ENCODE data around the gene FCHSD1. TPM values are rescaled to one million over a fixed set of nuclear protein-coding genes. Genes with fewer than 3 reads are reported as not detected.

FCHSD1 gene
- total and polyA plus RNA-seq, 4 donors: 12.2 to 23.2 (median 17.7) TPM

DNA sequence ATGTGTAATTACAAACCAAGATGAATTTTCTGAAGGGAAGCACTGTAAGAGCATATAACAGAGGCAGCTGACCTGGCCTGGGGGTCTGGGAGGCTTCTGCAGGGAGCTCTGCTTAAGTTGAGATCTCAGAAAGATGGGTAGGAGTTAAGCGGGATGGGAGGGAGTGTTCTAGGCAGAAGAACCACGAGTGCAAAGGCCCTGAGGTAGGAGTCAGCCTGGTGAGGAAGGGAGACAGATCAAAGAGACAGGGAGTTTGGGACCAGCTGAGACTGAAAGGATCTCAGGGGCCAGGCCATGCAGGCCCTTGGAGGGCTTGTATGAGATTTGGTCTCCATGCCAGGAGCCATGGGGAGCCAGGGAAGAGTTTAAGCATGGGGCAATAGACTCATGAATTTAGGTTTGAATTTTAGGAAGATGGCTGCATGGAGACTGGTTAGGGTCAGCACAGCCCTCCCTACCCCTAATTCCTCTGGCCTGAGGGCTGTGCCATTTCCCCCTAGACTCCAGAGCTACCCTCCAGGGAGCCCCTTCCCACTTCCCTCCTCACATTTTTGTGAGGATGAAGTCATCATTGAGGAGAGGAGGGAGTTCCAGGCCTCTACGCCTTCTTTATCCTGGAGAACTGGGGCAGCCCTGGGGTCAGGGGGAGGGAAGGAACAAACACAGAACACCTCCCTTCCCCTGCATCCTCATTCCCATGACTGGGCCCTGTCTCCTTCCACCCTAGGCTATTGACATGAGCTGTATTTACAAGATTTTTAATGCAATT is 35.6 kb upstream of the FCHSD1 start:
- no peak for ATAC-seq (ENCODE audit: insufficient read depth, low FRiP score)
- Histone ChIP-seq H3K9me3 (ENCODE audit: control insufficient read depth in 4 of 4, insufficient read depth in 3 of 4, low read length in 3 of 4) (peaks cover 0 to 2% (median 0%) of the 10 kb centered on the region in 4 donors), H3K36me3 (ENCODE audit: control insufficient read depth in 4 of 4, insufficient read depth in 4 of 4, low read length in 4 of 4) (no peaks in the 10 kb centered on the region), H3K9ac (ENCODE audit: insufficient read depth in 1 of 2, low read length in 2 of 2) (no peak overlapping the region), H3K27me3 (ENCODE audit: control insufficient read depth in 3 of 3, insufficient read depth in 3 of 3, low read length in 2 of 3) (peaks cover 0 to 10% (median 0%) of the 10 kb centered on the region in 3 donors), H3K27ac (ENCODE audit: low read depth in 1 of 2, low read length in 1 of 2) (no peak overlapping the region), H3K4me3 (no peak overlapping the region), H3K4me1 (ENCODE audit: control insufficient read depth in 5 of 5, insufficient read depth in 5 of 5, low read length in 5 of 5) (peaks cover 0 to 18% (median 7%) of the 10 kb centered on the region in 5 donors)
- TF ChIP-seq, protein P1, sequence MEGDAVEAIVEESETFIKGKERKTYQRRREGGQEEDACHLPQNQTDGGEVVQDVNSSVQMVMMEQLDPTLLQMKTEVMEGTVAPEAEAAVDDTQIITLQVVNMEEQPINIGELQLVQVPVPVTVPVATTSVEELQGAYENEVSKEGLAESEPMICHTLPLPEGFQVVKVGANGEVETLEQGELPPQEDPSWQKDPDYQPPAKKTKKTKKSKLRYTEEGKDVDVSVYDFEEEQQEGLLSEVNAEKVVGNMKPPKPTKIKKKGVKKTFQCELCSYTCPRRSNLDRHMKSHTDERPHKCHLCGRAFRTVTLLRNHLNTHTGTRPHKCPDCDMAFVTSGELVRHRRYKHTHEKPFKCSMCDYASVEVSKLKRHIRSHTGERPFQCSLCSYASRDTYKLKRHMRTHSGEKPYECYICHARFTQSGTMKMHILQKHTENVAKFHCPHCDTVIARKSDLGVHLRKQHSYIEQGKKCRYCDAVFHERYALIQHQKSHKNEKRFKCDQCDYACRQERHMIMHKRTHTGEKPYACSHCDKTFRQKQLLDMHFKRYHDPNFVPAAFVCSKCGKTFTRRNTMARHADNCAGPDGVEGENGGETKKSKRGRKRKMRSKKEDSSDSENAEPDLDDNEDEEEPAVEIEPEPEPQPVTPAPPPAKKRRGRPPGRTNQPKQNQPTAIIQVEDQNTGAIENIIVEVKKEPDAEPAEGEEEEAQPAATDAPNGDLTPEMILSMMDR (IDR thresholded peaks at IDR 0.05; ENCODE audit: control extremely low read depth, extremely low read depth): no peak
- 77 to 87% methylated on average over 3 of the region's 3 CpGs for WGBS, 2 donors
- no peak for DNase-seq

DNA sequence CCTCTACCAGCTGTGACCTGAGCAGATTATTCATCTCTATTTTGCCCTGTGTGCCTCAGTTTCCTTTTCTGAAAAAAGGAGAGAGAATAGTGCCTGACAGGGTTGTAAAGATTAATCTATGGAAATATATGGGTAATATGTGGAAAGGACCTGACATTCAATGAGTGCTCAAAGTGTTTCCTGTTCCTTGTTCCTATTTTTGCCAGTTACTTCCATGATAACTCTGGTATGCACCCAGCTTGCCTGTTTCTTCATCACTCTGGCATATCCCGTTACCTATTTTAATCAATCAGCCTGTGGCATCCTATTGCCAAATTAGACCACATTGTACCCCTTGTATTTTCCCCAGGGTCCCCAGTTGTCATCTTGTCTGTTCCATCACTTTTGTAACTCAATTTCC is 34.4 kb upstream of the FCHSD1 start:
- H3K27me3 ChIP-seq (ENCODE audit: control insufficient read depth in 3 of 3, insufficient read depth in 3 of 3, low read length in 2 of 3): peaks cover 0 to 4% (median 0%) of the 10 kb centered on the region in 3 donors
- no peak overlapping the region for H3K9ac ChIP-seq (ENCODE audit: insufficient read depth in 1 of 2, low read length in 2 of 2)
- H3K4me1 ChIP-seq (ENCODE audit: control insufficient read depth in 5 of 5, insufficient read depth in 5 of 5, low read length in 5 of 5): peaks cover 0 to 28% (median 17%) of the 10 kb centered on the region in 5 donors
- WGBS, 2 donors: 38 to 65% methylated on average over 1 of the region's 1 CpG
- H3K27ac ChIP-seq (ENCODE audit: low read depth in 1 of 2, low read length in 1 of 2): no peak overlapping the region
- DNase-seq (no peak), ATAC-seq (ENCODE audit: insufficient read depth, low FRiP score) (no peak)
- TF ChIP-seq, protein P1 (IDR thresholded peaks at IDR 0.05; ENCODE audit: control extremely low read depth, extremely low read depth): no peak
- peaks cover 0 to 2% (median 0%) of the 10 kb centered on the region in 4 donors for H3K9me3 ChIP-seq (ENCODE audit: control insufficient read depth in 4 of 4, insufficient read depth in 3 of 4, low read length in 3 of 4)
- no peak overlapping the region for H3K4me3 ChIP-seq
- H3K36me3 ChIP-seq (ENCODE audit: control insufficient read depth in 4 of 4, insufficient read depth in 4 of 4, low read length in 4 of 4): no peaks in the 10 kb centered on the region

DNA sequence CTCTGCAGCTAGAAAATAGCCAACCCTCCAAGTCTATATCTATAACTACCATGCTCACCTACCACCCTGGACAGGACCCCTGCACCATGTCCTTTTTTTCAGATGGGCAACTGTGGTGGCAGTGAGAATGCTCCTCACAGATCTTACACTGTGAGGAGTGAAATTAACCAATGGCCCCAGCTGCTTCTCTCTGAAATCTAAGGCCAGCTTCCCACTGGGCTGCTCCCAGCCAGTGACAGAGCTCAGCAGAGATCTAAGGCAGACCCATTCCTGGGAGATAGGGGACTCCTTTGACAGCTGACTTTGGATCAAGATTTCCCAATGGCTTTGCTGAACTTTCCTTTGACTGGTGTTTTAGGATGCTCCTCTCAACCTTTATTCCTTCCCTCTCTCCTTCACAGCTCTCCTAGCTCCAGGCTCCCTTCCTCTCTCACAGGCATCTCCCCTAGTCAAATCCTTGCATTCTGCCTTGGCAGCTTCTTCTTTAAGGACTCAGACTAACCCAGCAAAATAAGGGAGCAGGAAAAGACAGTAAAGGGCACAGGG is 32.5 kb upstream of the FCHSD1 start:
- Histone ChIP-seq H3K27me3 (ENCODE audit: control insufficient read depth in 3 of 3, insufficient read depth in 3 of 3, low read length in 2 of 3) (no peaks in the 10 kb centered on the region), H3K9ac (ENCODE audit: insufficient read depth in 1 of 2, low read length in 2 of 2) (no peak overlapping the region), H3K27ac (ENCODE audit: low read depth in 1 of 2, low read length in 1 of 2) (peak overlapping the region; percentile 11 to 47), H3K9me3 (ENCODE audit: control insufficient read depth in 4 of 4, insufficient read depth in 3 of 4, low read length in 3 of 4) (peaks cover 0 to 2% (median 0%) of the 10 kb centered on the region in 4 donors), H3K36me3 (ENCODE audit: control insufficient read depth in 4 of 4, insufficient read depth in 4 of 4, low read length in 4 of 4) (peaks cover 0 to 4% (median 0%) of the 10 kb centered on the region in 4 donors), H3K4me3 (no peak overlapping the region), H3K4me1 (ENCODE audit: control insufficient read depth in 5 of 5, insufficient read depth in 5 of 5, low read length in 5 of 5) (peaks cover 0 to 35% (median 17%) of the 10 kb centered on the region in 5 donors)
- DNase-seq (peak in 1 of 3 donors; percentile 20), ATAC-seq (ENCODE audit: insufficient read depth, low FRiP score) (no peak)
- TF ChIP-seq, protein P1 (IDR thresholded peaks at IDR 0.05; ENCODE audit: control extremely low read depth, extremely low read depth): no peak

Data from lung (tissue), 12 donors.